ENCODE results near the gene CLEC2A.

CLEC2A gene

DNA sequence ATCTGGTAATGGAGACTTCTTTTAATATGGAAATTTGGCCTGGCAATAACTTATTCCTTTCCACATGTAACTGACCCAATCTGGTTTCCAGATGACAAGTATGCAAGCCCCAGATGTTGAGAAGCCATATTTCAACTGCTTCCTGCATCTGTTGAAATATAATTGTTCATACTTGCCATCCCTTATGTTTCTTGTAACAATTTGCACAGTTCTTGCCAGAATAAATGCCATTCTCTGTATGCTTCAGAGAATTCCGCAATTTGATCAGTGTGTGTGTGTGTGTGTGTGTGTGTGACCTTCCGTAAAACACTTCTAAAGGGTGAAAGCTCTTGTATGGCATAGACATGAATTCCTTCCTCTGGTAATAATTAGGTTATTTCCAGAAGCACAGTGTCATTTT lies 1.8 kb upstream of the CLEC2A start:
- DNase-seq (ENCODE audit: low read depth), result no peak

DNA sequence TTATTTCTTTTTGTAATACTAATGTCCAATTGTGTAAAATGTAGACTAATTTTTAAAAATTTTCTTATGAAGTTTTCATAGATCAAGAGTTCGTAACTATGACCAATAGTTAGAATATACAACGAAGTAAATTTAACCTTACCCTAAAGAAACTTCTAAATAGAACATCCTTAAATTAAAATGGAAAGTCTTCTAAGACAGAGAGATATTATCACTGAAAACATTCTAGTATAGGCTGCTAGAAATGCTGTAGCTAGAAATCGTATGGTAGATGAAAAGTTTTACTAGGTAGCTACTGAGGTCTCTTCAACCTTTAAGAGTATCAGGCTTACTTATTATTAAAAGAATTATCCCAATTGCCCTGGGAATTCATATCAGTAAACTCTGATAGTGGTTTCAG lies 925 bp downstream of the CLEC2A start:
- no peak for DNase-seq (ENCODE audit: low read depth)

DNA sequence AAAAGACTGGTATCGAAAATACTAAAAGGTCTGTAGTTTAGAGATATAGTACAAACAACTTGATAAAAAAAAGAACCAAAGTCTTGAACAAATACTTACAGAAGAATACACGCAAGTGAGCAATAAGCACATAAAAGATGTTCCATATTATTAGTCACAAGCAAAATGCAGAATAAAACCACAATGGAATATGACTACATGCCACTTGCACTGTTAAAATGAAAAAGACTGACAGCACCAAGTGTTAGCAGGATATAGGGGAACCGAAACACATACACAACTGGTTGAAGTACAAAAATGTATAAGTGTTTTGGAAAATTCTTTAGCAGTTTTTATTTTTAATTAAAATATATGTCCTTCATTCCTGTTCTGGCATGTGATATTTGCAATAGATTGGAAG lies 3.6 kb downstream of the CLEC2A start:
- no peak for DNase-seq (ENCODE audit: low read depth)

DNA sequence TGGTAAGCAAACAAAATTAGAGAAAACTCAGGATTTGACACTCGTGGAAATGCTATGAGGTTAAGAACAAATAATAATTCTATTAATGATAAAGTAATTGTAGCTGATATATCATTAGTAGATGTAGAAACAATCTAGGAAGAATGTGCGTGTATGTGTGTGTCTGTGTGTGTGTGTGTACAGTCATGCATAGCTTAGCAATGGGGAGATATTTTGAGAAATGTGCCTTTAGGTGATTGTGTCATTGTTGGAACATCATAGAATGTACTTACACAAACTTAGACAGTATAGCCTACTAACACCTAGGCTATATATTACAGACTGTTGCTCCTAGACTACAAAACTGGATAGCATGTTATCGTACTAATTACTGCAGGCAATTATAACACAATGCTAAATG lies 5.3 kb downstream of the CLEC2A start:
- no peak for DNase-seq (ENCODE audit: low read depth)

DNA sequence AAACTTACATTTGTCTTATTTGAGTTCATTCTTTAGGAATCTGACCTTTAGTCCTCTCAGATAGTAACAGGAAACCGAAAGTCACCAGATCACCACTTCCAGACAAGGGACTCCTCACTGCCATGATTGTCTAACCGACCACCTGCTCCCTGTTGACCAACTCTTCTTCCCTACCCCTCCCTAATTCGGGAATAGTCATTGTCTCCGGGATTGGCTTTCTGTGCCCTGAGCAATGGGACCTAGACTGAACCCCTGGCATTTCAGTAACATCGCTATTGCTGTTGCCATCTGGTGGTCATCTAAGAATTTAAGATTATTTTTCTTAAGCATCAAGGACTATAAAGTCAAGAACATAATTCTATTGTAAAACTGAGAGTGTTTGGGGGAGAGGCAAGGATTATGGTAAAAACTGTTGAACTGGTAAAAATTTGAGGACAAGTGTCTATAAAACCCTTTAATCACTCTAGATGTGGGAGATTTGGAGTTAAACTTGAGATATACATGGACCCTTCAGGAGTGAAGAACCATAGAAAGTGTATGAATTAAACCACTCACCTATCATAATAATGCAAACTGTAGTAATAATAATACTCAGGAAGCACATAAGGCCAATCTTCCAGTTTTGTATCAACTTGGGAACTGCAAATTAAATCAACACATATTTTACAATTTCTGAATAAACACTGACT lies 6.3 kb downstream of the CLEC2A start:
- no peak for DNase-seq (ENCODE audit: low read depth)

DNA sequence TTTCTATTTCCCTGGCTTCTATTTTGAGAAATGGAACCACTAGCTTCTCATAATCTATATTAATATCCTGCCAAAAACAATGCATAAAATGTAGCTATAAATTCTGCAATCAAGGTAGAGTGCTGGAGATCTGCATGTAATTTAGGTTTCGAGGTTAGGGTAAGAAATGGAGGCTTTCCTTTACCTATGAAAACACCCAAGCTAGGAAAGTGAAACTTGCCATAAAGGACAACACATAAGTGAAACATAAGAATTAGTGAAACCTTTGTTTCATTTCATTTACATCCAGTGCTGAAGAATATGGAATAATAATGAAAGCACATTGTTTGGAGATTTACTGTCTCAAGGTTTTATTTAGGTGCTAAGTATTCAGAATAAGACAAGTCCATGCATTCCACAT lies 9.7 kb downstream of the CLEC2A start:
- no peak for DNase-seq (ENCODE audit: low read depth)

DNA sequence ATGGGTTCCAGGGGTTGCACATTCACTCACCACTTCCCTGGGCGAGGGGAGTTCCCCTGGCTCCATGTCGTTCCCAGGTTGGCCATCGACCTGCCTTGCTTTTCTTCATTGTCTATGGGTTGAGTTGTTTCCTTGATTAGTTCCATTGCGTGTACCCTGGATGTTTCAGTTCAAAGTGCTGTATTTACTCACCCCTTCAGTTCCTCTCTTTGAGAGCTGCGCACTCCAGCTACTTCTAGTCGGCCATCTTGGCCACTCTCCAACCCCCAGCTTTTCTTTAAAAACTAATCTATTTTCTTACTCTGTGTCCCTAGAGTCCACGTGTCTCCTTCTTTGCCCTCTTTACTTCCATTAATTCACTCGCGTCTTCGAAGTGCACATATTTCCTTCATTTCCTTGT lies 11.7 kb downstream of the CLEC2A start:
- DNase-seq (ENCODE audit: low read depth), result no peak

DNA sequence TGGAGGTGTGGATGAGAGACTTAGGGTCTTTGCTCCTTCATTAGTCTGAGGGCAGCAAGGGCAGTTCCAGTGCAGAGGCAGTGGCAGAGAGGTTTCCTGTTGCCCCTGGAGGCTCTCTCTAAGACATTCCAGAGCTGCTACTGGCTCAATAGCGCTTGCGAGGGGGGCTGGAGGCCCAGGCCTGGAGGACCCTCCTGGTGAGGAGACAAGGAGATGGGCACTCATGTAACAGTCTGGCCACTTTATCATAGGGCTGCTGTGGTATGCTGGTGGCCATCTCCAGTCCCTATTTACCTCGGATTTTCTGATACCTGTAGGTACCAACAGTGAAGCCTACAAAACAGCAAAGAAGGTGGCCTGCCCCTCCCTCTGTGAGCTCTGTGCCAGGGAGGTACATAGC lies 12.7 kb downstream of the CLEC2A start:
- DNase-seq (ENCODE audit: low read depth), result no peak

DNA sequence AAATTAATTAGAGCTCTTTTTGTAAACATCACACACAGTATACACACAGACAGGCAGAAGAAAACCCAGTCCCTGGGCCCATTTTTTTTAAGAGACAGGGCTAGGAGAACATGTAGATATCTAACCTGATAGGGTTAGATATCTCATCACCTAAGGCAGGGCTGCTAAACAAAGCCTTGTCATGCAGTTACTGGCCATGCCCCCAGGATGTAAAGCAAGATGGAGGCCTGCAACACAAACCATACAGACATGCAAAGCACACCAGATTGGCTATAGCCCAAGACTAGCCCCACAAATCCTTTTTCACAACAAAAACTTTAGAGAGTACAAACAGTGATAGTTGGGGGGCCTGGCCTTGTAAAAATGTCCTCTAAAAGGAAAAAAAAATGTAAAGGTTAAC lies 20.5 kb downstream of the CLEC2A start:
- no peak for DNase-seq (ENCODE audit: low read depth)

DNA sequence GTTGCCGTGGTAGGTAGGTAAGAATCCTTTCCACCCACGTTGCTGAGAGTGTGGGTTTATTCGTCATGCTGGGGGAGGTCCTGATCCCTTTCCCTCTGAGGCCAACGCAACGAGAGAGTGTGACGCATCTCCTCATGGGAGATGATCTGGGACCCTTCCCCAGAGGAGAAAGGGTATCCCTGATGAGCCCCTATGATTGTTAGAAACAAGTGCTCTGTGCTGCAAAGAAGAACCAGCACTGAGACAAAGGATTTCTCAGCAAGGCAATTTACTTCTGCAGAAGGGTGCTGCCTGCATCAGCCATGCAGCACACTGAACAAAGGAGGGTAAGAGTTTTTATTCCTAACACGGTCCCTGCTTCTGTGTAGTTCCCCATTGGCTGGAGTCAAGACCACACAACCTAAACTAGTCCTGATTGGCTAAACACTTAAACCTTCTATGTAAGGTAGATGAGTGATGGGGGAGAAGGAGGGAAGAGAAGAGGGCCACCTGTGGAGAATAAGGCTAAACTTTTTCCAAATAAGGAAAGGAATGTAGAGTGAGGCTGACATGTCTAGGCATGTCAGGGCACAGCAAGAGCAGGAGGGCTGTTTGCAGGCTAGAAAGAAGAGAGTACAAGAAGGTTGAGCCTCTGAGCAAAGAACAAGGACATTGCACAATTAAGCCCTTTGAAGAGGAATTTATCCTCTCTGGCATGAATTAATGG lies 21.3 kb downstream of the CLEC2A start:
- DNase-seq (ENCODE audit: low read depth), result no peak

DNA sequence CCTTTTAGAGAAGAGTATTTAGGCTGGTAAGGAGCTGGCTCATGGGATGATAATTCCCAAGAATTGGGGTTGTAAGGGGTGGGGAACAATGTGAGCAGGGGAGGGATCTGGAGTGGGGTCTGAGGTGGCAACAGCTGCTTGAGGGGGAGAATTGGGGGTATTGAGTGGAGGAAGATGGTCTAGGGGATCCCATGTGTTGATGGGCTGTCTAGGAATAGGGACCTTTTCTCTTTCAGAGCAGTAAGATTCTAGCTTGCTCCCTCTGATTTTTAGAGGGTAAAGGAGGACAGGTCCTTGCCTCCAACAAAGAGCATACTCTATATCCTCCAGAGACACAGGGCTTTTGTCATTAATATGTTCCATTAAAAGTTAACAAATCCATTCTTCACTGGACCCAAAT lies 22.4 kb downstream of the CLEC2A start:
- DNase-seq (ENCODE audit: low read depth), result no peak

DNA sequence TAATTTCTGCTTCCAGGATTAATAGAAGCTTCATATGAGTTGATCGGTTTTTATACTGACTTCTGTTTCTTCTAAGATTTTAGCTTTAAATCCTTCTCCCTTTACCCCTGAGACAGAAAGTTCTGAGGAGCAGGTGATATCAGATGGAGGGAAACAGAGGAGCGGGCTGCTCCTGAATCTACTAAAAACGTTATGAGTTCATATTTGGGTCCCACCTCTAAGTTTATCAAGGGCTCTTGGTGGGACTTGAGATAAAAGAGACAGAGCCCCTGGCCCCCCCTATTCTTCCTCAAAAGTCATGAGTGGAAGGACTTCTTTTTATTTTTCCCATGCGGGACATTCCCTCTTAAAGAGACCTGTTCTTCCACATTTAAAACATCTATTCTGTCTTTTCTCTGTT lies 23.8 kb downstream of the CLEC2A start:
- DNase-seq (ENCODE audit: low read depth), result no peak

DNA sequence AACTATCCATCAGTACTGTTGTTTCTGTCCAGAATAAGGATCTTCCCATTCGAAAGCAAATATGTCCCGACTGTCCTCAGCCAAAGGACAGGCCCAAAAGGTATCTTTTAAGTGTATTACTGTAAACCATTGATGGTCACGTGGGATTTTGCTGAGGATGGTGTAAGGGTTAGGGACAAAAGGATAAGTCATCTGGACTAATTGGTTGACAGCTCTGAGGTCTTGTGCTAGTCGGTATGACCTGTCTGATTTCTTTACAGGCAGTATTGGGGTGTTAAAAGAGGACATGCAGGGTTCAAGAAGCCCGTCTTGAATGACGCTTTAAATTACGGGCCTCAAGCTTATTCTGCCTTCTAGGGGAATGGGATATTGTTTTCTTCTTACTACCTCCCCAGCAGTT lies 24.4 kb downstream of the CLEC2A start:
- DNase-seq (ENCODE audit: low read depth), result no peak

DNA sequence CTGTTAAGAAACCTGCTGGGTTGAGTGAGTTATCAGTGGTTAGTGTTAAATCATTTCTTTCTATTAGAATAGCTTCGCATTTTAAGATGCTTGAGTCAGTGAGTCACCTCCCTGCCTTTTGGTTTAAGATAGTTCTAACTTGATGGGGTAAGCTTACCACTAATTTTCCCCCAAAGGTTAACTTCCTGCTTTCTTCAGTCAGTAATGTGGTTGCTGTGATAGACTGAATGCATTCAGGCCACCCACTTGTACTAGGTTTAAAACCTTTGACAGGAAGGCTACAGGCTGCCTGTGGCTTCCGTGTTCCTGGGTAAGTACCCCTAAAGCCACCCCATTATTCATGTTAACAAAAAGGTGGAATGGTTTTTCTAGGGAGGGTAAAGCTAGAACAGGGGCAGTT lies 25.3 kb downstream of the CLEC2A start:
- peak; percentile 16 for DNase-seq (ENCODE audit: low read depth)

DNA sequence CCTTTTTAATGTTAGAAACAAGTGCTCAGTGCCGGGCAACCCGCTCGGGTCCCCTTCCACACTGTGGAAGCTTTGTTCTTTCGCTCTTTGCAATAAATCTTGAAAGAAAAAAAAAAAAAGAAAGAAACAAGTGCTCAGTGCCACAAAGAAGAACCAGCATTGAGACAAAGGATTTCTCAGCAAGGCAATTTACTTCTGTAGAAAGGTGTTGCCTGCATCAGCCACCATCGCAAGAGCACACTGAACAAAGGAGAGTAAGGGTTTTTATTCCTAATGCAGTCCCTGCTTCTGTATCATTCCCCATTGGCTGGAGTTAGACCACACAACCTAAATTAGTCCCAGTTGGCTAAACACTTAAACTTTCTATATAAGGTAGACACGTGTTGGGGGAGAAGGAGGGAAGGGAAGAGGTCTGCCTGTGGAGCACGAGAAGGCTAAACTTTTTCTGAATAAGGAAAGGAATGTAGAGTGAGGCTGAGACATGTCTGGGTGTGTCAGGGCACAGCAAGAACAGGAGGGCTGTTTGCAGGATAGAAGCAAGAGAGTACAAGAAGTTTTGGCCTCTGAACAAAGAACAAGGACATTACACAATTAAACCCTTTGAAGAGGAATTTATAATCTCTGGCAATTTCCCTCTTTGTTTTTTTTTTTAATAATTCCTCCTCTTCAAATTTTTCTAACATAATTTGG lies 29.5 kb downstream of the CLEC2A start:
- no peak for DNase-seq (ENCODE audit: low read depth)

DNA sequence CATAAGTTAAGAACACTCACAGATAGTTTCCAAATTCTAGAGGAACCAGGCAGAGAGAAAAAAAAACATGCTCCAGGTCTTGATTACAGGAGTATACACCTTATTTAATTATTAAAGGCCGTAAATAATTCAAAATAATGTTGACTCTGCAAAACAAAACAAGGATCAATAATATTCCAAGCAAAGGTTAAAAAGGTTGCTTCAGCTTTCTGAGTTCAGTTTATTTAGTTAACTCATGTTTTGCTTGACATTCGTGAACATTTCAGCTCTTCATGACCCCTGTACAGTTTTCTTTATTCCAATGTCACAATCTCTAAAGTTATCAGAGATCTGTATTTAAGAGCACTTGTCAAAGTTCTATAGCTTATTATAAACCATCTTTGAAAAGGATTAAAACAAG lies 31.2 kb downstream of the CLEC2A start:
- DNase-seq (ENCODE audit: low read depth), result no peak

DNA sequence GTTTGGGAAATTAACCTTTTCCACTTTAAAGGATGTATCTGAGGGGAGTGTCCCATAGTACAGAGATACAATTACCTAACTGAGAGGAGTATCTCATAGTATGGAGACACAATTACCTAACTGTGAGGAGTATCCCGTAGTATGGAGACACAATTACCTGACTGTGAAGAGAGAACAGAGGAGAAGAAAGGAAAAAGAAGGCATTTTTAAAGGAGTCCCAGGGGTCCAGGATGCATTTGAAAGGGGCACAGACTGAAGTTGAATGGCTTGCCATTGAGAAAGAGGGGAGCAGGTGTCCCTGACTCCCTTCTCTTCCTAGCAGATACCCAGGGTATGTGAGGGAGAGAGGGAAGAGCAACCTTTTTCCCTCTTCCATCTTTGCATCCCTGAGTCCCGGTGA lies 33.0 kb downstream of the CLEC2A start:
- DNase-seq (ENCODE audit: low read depth), result no peak

DNA sequence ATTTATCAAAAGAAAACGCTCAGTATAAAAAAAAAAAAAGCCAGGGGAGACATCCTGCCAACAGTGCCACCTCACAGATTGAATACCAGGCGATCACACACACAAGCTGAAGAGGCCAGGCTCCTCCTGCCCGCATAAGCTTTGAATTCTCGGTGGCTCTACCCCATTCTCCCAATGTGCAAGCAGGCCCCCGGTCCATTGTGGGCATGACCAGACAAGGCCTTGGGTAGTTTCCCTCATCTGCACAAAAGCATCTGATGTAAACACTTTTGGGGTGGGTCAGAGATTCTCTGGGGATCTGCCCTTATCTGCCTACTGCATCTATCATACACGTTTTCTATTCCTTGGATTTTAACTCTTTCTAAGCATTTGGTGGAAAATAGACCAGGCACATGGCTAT lies 34.6 kb downstream of the CLEC2A start:
- DNase-seq (ENCODE audit: low read depth), result no peak

DNA sequence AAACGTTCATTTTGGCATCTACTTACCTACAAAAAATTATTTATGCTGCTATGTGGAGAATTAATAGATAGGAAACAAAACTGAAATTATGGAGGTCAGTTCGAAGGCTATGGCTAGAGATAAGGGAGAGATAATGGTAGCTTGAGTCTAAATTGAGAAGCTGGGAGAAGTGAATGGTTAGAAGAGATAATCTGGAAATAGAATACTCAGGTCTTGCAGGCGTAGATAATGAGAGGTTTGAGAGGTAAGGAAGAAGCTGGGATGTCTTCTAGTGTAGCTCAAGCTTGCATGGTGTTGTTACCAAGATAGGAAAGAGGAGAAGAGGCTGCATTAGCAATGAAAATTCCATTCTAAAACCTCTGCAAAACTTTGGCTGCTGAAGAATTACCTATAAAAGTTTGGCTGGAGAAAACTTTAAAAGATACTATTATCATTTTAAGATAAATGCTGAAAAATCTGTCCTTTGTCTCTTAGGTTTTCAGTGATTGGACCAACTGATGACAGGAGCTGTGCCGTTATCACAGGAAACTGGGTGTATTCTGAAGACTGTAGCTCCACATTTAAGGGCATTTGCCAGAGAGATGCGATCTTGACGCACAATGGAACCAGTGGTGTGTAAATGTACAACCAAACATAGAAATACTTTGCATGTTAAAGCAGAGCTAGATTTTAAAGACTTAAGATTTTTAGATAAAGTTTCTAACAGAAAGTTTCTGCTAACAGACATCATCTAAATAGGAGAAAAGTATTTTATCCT lies 36.8 kb downstream of the CLEC2A start:
- DNase-seq (ENCODE audit: low read depth), result no peak

DNA sequence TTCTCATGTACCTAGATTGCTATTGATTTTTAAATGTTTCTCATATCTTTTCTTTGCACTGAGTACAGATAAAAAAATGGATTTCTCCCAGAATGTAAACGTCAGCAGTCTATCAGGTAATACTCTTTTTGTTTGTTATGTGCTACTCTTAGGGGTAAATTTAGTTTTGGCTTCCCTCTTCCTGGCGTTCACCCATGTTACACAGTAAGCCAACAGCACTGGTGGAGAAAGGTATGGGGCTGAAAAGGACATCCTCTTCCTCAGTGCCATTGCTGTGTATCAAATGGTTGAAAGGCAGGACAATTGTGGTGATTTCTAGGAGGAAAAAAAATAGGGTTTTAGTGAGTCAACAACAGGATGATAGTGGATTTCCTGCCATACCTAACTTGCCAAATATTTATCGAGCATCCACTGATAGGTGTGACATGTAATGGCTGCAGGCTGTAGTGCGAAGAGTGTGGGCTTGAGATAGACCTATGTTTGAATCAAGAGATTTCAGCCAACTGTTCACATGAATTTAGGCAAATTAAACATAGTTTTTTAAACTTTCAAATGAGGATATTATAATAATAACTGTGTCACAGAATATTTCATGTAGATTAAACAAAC lies 43.4 kb downstream of the CLEC2A start:
- no peak for DNase-seq (ENCODE audit: low read depth)

DNA sequence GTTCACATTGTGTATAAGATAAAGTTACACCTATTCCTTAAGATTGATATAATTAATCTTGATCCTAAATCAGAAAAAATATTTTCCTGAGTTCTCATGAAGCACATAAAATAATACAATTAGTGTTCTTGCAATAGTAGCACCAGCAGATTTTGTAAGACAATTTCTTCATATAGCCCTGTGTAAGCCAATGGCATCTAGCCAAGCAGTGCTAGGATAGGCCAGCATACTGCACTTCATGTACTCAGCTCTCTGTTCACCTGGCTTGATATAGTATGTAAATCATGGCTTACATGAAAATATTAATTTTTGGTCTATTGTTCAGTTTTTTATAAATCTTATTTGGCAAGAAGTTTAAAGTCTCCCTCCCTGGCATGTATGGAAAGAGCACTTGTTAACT lies 49.0 kb downstream of the CLEC2A start:
- no peak for DNase-seq (ENCODE audit: low read depth)

DNA sequence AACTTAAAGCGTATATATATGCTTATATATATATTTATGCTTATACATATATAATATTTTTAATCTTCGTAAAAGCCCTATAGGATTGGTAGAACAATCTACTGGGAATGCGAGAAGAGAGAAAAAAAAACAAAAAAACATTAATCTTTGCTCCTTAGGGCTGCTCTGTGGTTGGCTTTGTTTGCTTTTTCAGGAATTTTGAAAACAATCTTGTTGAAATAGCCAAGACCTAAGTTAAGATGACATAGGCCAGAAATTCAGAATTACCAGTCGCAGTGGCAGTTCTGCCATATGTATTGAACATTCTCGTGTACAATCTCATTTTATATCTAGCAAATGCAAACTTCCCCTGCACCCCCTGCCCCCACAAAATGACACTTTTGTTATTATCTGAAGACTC lies 50.2 kb downstream of the CLEC2A start:
- no peak for DNase-seq (ENCODE audit: low read depth)

Measured in activated T-cell treated with anti-CD3 and anti-CD28 coated beads for 24 hours (primary cell).